Osteocyte (in vitro differentiated cells): ENCODE data around the gene CTBP2. TPM values are rescaled to one million over a fixed set of nuclear protein-coding genes. Genes with fewer than 3 reads are reported as not detected.

ENCODE experiments used
- DNase-seq: peaks from one replicate; pipeline ENCODE4 v3.0.0; 2021; ENCODE audit warnings: mixed read lengths; ENCODE audit not compliant: unreplicated experiment; ENCODE audit errors: extremely low spot score
- H3K27ac Mint-ChIP-seq: one replicate; pipeline ENCODE4 v1.8.0; 2021; ENCODE audit warnings: mild to moderate bottlenecking, mixed read lengths; ENCODE audit not compliant: unreplicated experiment
- H3K27me3 Mint-ChIP-seq: one replicate; pipeline ENCODE4 v1.8.0; 2021; ENCODE audit warnings: mixed read lengths; ENCODE audit not compliant: unreplicated experiment
- H3K36me3 Mint-ChIP-seq: one replicate; pipeline ENCODE4 v1.8.0; 2021; ENCODE audit warnings: mixed read lengths; ENCODE audit not compliant: unreplicated experiment
- H3K4me1 Mint-ChIP-seq: one replicate; pipeline ENCODE4 v1.8.0; 2021; ENCODE audit warnings: mixed read lengths; ENCODE audit not compliant: unreplicated experiment
- H3K4me3 Mint-ChIP-seq: one replicate; pipeline ENCODE4 v1.8.0; 2021; ENCODE audit warnings: mild to moderate bottlenecking, moderate library complexity, mixed read lengths; ENCODE audit not compliant: unreplicated experiment
- H3K9me3 Mint-ChIP-seq: one replicate; pipeline ENCODE4 v1.8.0; 2021; ENCODE audit warnings: mixed read lengths; ENCODE audit not compliant: unreplicated experiment
- total RNA-seq: library from RNA; stranded (reverse); gene quantifications from 2 replicates; pipeline ENCODE4 v1.2.1, GENCODE V29; 2021
- TF ChIP-seq, protein P1 (sequence below): fragments of 200-600 bp; sonication (generic); IDR thresholded peaks from 2 replicates; pipeline ENCODE4 v1.5.0; 2021; ENCODE audit warnings: antibody characterized with exemption, mild to moderate bottlenecking, moderate library complexity

CTBP2 gene
- total RNA-seq, 1 donor from 2014 or later = 125 TPM

DNA sequence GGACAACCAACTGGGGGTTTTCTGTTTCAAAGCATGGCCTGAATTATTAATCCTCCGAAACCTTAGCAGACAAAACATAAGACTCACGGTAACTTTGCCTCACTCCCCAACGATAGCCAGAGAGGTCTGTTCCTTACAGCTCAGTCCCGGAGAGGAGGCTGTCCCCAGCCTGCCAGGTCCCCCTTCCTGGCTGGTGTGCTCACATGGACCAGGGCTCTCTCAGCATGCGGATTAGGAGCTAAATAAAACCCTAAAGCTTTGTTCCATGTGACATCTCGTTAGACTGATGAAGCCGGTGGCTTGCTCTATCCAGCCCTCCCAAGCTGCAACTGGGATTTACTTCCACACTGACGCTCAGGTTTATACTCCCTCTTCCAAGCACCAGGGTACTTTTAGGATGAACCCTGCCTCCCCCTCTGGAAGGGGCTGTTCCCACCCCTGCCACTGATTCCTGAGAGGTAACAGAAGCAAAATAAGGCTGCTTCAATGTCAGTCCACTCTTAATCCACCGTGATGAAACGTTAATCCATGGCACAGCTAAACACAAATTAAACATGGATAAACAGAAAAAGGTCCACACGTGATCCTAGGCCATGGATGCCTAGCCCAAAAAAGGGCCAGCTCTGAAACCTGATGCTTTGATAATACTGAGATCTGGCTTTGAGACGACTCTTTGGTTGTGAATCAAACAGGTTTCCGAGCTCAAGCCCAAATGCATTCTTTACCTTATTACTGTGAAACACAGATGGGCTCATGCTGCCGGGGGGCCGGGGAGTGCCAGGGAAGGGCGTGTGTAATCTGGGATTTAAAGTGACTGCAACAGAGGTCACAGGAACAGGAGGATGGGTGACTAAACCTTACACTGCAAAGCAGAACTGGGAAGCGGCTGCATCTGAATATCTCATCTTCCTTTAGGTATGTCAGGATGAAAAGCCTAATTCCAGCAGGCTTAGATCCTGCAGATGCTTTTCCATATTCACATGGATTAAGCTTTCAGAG is 132.2 kb downstream of the CTBP2 start:
- H3K36me3 Mint-ChIP-seq = peaks cover 20% of the 10 kb centered on the region
- H3K9me3 Mint-ChIP-seq = no peaks in the 10 kb centered on the region
- H3K27ac Mint-ChIP-seq = peak overlapping the region; percentile 40
- H3K4me1 Mint-ChIP-seq = peaks cover 37% of the 10 kb centered on the region
- no peak for DNase-seq
- no peak overlapping the region for H3K4me3 Mint-ChIP-seq
- H3K27me3 Mint-ChIP-seq = no peaks in the 10 kb centered on the region
- TF ChIP-seq, protein P1, sequence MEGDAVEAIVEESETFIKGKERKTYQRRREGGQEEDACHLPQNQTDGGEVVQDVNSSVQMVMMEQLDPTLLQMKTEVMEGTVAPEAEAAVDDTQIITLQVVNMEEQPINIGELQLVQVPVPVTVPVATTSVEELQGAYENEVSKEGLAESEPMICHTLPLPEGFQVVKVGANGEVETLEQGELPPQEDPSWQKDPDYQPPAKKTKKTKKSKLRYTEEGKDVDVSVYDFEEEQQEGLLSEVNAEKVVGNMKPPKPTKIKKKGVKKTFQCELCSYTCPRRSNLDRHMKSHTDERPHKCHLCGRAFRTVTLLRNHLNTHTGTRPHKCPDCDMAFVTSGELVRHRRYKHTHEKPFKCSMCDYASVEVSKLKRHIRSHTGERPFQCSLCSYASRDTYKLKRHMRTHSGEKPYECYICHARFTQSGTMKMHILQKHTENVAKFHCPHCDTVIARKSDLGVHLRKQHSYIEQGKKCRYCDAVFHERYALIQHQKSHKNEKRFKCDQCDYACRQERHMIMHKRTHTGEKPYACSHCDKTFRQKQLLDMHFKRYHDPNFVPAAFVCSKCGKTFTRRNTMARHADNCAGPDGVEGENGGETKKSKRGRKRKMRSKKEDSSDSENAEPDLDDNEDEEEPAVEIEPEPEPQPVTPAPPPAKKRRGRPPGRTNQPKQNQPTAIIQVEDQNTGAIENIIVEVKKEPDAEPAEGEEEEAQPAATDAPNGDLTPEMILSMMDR = no peak

DNA sequence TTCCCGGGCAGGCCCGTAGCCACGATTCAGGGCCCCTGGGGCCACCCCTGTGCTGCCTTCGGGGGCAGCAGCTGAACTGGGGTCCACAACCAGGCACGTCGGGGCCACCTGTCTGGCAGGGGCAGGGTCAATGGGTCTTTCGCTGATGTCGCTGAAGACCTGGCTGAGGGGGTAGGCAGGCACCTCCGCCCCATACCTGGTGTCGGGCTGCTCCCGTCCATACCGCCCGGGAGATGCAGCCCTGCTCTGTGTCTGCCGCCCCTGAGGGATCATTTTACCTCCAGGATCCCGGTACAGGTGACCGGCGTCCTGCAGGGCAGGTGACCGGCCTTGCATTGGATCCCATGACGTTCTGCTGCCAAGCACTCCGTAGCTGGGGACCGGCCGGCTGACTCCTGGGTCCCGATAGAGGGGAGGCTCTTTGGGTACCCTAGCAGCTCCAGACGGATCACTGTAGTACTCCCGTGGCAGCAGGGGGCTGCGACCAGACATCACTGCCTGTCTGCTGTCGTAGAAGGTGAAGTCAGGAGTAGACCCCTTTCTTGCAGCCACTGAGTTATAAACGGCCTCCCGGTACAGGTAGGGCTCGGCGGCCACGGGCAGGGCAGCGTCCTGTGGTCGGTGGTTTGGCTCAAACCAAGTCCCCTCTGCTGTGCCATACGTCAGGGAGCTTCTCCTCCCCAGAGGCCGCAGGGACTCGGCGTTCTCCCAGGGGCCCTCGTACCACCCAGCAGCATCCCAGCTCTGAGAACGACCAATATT is 133.2 kb downstream of the CTBP2 start:
- Mint-ChIP-seq H3K4me3 (no peak overlapping the region), H3K36me3 (peaks cover 23% of the 10 kb centered on the region), H3K9me3 (no peaks in the 10 kb centered on the region), H3K4me1 (peaks cover 42% of the 10 kb centered on the region), H3K27ac (no peak overlapping the region), H3K27me3 (no peaks in the 10 kb centered on the region)
- TF ChIP-seq, protein P1 = no peak
- DNase-seq = no peak

DNA sequence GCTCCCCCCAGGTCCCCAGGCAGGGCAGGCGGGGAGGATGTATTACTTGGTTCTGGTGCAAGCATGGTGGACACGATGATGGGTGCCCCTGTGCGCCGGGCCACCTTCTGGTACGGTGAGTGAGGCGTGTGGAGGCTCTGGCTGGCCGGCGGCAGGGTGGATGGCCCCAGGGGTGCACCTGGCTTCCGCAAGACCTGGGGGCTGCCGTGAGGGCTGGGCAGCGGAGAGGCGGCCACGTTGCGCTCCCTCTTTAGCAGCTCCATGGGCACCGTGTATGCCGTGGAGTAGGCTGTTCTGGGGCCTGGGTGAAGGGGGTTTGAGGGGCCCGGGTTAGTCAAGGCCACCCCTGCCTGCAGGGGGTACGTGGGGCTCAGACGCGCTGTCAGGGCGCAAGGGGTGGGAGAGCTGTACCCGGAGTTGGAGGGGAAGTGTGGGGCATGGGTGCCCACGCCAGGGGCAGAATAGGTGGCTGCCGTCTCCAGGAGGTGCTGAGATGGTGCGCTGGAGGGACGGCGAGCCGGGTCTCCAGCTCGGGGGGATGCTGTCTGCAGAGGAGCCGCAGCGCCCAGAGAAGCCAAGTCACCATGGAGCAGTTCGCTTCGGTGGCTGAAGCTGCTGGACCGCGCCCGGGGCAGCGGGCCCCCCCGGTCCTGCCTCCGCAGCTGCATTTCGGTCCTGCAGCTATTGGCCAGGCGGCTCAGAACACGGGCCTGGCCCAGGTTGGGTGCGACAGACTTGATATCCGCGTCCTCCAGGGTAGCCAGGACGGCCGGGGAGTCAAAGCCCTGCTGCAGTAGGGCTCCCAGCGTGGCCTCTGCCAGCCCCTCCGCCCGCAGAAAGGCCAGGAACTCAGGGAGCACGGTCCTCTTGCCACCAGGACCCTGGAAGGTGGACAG is 134.1 kb downstream of the CTBP2 start:
- H3K27me3 Mint-ChIP-seq = no peaks in the 10 kb centered on the region
- TF ChIP-seq, protein P1 = no peak
- H3K4me3 Mint-ChIP-seq = no peak overlapping the region
- H3K4me1 Mint-ChIP-seq = peaks cover 47% of the 10 kb centered on the region
- no peak for DNase-seq
- no peaks in the 10 kb centered on the region for H3K9me3 Mint-ChIP-seq
- no peak overlapping the region for H3K27ac Mint-ChIP-seq
- peaks cover 26% of the 10 kb centered on the region for H3K36me3 Mint-ChIP-seq

DNA sequence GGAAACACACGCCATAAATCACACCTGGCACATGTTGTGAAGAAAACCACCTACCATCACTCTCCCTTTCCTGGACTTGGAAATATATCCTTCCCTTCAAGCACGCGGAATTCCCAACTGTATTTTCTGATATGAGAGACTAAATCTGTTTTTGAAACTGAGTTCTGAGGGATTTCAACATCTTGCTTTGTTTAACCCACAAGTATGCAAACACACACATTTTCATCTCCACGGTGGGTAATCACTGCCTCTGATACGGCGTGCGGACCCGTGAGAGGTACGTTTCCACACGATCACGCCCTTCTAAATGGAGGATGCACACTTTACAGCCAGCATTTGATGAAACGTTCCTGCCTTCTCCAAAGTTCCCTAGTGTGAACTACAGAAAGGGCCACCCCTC is 135.0 kb downstream of the CTBP2 start:
- Mint-ChIP-seq H3K4me3 (no peak overlapping the region), H3K36me3 (peaks cover 34% of the 10 kb centered on the region), H3K27me3 (no peaks in the 10 kb centered on the region), H3K27ac (no peak overlapping the region), H3K9me3 (no peaks in the 10 kb centered on the region), H3K4me1 (peaks cover 52% of the 10 kb centered on the region)
- DNase-seq = no peak
- TF ChIP-seq, protein P1 = no peak
